ENCODE data around the gene TRMO. TPM values are rescaled to one million over a fixed set of nuclear protein-coding genes. Genes with fewer than 3 reads are reported as not detected.

TRMO gene
- total and polyA plus RNA-seq, 9 of the 15 experiments (the other 6 are each of a cell fraction or from before 2014, with no cell fraction given): 5.6 to 22.4 (median 16.2) TPM

DNA sequence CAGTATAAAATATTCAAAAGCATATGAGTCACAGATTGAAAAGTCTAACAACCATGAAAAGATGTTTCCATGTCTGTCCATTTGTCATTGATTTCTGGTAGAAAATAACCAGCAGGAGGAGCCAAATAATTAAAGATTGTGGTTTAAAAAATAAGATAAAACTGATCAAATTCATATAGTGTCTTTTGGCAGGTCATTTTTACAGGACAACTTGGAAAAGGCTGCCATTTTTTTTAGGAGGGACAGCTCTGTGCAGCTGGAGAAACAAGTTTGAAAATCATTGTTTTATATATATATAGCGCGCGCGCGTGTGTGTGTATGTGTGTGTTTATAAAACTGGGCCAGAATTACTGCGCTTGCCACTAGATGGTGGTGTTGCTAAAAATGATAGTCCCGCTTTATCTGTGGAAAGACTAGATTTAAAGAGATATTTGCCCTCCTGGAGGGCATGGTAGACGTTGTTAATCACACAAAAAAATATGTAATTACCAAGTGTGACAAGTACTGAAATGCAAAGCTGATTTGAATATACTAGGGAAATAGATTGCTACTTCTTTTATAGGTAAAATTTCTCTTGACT lies 1.3 kb upstream of the TRMO start (continued):
- peak; percentile 25; the same call in 1 of the 2 replicates for TF ChIP-seq SMAD4 (CRISPR knock-in tag; conservative IDR thresholded peaks at IDR 0.05)
- no peak for TF ChIP-seq KAT7 (CRISPR knock-in tag; IDR thresholded peaks at IDR 0.05; ENCODE audit: borderline replicate concordance)
- TF ChIP-seq CHD2 (IDR thresholded peaks at IDR 0.05; ENCODE audit: low read depth, low read length): no peak
- 0 out of 2 replicates have a peak, but pooled peaks have one; percentile 12 for TF ChIP-seq TEAD4 (IDR thresholded peaks at IDR 0.05; ENCODE audit: low read length)
- no peak for TF ChIP-seq TEAD4 (CRISPR knock-in tag; IDR thresholded peaks at IDR 0.05; ENCODE audit: borderline replicate concordance)
- 0 out of 2 replicates have a peak, but pooled peaks have one; percentile 17 for TF ChIP-seq ZNF766 (CRISPR knock-in tag; conservative IDR thresholded peaks at IDR 0.05)
- no peak for TF ChIP-seq ZNF217 (CRISPR knock-in tag; IDR thresholded peaks at IDR 0.05)
- no peak; a peak in 1 of 4 replicates for TF ChIP-seq TBL1XR1 (IDR thresholded peaks at IDR 0.05; ENCODE audit: low read length in 2 of 2)
- TF ChIP-seq RFX5 (IDR thresholded peaks at IDR 0.05; ENCODE audit: low read depth, low read length): no peak
- TF ChIP-seq, protein P1, sequence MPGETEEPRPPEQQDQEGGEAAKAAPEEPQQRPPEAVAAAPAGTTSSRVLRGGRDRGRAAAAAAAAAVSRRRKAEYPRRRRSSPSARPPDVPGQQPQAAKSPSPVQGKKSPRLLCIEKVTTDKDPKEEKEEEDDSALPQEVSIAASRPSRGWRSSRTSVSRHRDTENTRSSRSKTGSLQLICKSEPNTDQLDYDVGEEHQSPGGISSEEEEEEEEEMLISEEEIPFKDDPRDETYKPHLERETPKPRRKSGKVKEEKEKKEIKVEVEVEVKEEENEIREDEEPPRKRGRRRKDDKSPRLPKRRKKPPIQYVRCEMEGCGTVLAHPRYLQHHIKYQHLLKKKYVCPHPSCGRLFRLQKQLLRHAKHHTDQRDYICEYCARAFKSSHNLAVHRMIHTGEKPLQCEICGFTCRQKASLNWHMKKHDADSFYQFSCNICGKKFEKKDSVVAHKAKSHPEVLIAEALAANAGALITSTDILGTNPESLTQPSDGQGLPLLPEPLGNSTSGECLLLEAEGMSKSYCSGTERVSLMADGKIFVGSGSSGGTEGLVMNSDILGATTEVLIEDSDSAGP (CRISPR knock-in tag; IDR thresholded peaks at IDR 0.05): peak; percentile 89
- TF ChIP-seq STAT5B (CRISPR knock-in tag; IDR thresholded peaks at IDR 0.05): no peak
- TF ChIP-seq HMBOX1 (IDR thresholded peaks at IDR 0.05): peak; percentile 47; the same call in 1 of the 2 replicates
- TF ChIP-seq TSC22D4 (tag; IDR thresholded peaks at IDR 0.05): no peak
- TF ChIP-seq, protein P2, sequence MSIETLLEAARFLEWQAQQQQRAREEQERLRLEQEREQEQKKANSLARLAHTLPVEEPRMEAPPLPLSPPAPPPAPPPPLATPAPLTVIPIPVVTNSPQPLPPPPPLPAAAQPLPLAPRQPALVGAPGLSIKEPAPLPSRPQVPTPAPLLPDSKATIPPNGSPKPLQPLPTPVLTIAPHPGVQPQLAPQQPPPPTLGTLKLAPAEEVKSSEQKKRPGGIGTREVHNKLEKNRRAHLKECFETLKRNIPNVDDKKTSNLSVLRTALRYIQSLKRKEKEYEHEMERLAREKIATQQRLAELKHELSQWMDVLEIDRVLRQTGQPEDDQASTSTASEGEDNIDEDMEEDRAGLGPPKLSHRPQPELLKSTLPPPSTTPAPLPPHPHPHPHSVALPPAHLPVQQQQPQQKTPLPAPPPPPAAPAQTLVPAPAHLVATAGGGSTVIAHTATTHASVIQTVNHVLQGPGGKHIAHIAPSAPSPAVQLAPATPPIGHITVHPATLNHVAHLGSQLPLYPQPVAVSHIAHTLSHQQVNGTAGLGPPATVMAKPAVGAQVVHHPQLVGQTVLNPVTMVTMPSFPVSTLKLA (conservative IDR thresholded peaks at IDR 0.05): peak; percentile 84 to 87
- peak; percentile 49 for TF ChIP-seq ATF7 (IDR thresholded peaks at IDR 0.05)
- TF ChIP-seq NCOR1 (IDR thresholded peaks at IDR 0.05): peak; percentile 44
- TF ChIP-seq SUPT5H (IDR thresholded peaks at IDR 0.05): no peak
- TF ChIP-seq SP2 (IDR thresholded peaks at IDR 0.05; ENCODE audit: extremely low read depth, low read depth, low read length, poor library complexity, severe bottlenecking): no peak
- TF ChIP-seq RBBP5 (IDR thresholded peaks at IDR 0.05; ENCODE audit: borderline replicate concordance, insufficient read depth, low read length, poor library complexity, severe bottlenecking): no peak
- peak; percentile 93 for TF ChIP-seq DEAF1 (CRISPR knock-in tag; IDR thresholded peaks at IDR 0.05)
- no peak for TF ChIP-seq MAFF (IDR thresholded peaks at IDR 0.05; ENCODE audit: low read length)
- TF ChIP-seq ZNF174 (CRISPR knock-in tag; IDR thresholded peaks at IDR 0.05): no peak
- TF ChIP-seq, protein P3, sequence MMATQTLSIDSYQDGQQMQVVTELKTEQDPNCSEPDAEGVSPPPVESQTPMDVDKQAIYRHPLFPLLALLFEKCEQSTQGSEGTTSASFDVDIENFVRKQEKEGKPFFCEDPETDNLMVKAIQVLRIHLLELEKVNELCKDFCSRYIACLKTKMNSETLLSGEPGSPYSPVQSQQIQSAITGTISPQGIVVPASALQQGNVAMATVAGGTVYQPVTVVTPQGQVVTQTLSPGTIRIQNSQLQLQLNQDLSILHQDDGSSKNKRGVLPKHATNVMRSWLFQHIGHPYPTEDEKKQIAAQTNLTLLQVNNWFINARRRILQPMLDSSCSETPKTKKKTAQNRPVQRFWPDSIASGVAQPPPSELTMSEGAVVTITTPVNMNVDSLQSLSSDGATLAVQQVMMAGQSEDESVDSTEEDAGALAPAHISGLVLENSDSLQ (IDR thresholded peaks at IDR 0.05): 0 out of 2 replicates have a peak, but pooled peaks have one; percentile 9
